Activated T-cell treated with anti-CD3 and anti-CD28 coated beads for 4 hours (primary cell): Measurements from ENCODE around the gene HTRA3.

ENCODE experiments used
- DNase-seq: peaks from one replicate; pipeline ENCODE4 v3.0.0-alpha.2; 2020

HTRA3 gene

DNA sequence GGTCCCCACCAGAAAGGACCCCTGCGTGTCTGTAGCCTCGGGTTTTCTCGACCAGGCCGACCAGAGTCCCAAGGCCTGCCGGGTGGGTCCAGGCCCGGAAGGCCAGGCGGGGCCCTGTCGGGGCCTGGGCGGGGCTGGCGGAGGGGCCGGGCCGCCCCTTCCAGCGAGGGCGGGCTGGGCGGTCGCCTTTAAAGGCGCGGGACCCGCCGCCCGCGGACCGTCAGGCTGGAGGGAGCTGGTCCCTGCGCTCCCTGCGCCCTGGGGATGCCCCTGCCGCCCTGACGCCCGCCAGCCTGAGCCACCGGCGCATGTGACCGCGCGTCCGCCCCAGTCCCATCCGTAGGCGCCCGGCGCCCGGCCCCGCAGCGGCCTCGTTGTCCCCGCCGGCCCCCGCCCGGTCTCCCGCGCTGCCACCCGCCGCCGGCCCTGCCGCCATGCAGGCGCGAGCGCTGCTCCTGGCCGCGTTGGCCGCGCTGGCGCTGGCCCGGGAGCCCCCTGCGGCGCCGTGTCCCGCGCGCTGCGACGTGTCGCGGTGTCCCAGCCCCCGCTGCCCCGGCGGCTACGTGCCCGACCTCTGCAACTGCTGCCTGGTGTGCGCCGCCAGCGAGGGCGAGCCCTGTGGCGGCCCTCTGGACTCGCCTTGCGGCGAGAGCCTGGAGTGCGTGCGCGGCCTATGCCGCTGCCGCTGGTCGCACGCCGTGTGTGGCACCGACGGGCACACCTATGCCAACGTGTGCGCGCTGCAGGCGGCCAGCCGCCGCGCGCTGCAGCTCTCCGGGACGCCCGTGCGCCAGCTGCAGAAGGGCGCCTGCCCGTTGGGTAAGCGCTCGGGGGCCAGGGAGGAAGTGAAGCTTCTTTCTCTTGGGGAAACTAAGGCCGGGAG, at the start of gene HTRA3:
HTRA3 (plus strand) TSS at position 220 of the 883 bp plus-strand sequence; CDS start at position 435, 215 bp downstream.
- DNase-seq, result no peak

- DNase-seq, result no peak
These were observed 48.7 kb upstream of the HTRA3 start for GRCh38 chr4:8220661-8221450.

GRCh38 chr4:8221476-8221875, 48.1 kb upstream of the HTRA3 start:
- no peak for DNase-seq

- DNase-seq, result no peak
These were observed 47.6 kb upstream of the HTRA3 start for GRCh38 chr4:8221985-8222384.

DNA sequence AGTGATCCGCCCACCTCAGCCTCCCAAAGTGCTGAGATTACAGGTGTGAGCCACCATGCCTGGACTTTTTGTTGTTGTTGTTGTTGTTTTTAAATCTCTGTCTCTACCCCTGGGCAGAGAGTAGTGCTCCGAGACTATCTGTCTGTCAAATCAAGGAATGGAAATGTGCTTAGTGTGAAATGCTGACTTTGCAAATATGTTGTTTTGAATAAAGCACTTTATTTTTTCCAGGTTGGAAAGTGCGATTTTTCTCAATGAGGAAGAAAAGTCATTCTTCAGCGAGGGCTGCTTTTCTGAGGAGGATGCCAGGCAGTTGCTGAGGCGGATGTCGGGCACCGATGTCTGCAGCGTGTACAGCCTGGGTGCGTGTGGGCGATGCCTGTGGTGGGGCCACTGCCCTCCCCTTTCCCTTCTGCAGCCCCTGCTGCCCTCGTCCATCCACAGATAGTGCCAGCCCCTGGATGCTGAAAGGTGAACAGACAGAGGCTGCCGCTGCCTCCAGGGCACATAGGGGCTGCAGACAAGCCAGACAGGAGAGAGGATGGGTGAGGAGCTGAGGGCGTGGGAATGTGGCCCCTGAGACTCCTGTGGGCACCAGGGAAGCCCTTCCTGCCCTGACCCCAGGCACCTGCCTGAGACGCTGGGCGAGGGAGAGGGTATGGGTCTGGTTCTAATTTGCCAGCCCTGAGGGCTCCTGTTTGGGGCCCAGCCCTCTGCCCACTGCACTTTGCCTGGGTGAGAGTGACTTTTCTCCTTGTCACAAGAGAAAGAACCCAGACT, 46.8 kb upstream of the HTRA3 start:
- DNase-seq, result no peak

DNA sequence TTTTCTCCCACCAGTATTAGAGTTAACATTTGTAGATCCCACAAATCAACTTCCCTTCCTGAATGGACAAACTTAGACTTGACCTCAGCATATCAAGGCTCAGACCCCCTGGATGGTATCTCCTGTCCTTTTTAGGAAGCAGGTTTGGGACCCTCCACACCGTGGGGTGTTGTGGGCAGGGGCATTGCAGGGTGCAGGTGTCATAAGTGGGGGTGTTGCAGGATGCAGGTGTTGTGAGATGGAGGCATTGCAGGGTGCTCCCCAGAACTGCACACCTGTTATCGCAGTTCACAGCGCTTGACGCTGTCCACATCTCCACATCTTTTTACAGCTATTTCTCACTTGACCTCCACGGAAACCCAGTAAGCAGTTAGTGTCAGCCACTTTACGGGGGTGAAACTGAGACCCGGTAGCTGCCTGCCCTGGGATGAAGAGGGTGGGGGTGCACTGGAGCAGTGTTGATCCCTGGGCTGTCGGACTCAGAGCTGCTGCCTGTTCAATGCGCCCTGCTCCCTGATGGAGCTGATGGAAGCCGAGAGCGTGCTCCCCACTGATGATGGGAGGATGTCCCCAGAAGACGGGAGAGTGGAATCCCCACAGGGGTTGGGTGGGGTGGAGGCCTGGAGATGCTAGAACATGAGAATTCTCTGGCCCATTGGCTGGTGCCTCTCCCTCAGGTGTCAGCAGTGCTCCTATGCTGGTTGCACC, 45.1 kb upstream of the HTRA3 start:
- no peak for DNase-seq

- DNase-seq, result no peak
These were observed 44.5 kb upstream of the HTRA3 start for GRCh38 chr4:8224975-8225625.

DNA sequence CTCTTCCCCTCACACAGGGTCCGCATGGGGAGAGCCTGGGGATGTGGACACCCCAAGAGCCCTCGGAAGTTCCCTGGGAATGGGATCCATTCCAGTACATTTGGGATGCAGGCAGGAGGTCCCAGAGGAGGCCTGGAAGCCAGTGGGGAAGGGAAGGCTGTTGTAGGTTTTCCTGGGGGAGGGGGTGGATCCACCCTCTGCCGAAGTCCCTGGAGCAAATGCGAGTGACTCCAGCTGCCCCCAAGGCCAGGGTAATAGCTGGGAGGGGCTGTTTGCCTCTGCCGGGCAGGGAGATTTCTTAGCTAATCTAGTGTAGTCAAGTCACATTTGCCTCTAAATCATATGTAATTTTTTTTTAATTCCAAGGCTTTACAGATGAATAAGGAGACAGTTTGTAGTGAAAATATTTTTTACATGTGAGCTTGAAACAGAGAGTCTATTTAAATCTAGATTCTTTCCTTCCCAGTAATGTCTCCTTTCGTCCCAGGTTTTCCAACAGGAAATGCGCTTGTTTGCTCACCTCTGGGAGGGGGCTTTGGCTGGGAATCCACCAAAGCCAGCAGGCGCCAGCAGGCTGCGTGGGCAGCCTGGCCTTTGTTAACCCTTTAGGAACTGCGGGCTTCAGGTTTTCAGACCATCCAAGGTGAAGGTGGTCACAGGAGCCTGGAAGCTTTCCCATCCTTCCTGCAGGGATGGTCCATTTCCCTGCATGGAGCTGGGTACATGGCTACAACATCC, 43.7 kb upstream of the HTRA3 start:
- no peak for DNase-seq

DNA sequence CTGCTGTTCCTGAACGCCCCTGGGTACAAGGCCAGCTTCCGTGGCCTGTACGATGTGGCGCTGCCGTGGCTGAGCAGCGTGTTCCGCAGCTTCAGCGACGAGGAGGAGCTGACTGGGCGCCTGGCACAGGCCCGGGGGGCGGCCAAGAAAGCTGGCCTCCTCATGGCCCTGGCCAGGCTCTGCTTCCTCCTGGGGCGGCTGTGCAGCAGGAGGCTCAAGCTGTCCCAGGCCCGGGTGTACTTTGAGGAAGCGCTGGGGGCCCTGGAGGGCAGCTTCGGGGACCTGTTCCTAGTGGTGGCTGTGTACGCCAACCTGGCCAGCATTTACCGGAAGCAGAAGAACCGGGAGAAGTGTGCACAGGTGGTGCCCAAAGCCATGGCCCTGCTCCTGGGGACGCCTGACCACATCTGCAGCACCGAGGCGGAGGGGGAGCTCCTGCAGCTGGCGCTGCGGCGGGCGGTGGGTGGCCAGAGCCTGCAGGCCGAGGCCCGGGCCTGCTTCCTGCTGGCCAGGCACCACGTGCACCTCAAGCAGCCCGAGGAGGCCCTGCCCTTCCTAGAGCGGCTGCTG, 42.3 kb upstream of the HTRA3 start:
- DNase-seq, result no peak

DNA sequence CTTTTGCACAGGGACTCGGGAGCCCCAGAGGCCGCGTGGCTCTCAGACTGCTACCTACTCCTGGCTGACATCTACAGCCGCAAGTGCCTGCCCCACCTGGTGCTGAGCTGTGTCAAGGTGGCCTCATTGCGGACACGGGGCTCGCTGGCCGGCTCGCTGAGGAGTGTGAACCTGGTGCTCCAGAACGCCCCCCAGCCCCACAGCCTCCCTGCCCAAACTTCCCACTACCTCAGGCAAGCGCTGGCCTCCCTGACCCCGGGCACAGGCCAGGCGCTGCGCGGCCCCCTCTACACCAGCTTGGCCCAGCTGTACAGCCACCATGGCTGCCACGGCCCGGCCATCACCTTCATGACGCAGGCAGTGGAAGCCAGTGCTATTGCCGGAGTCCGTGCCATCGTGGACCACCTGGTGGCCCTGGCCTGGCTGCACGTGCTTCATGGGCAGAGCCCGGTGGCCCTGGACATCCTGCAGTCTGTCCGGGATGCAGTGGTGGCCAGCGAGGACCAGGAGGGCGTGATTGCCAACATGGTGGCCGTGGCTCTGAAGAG, 41.7 kb upstream of the HTRA3 start:
- no peak for DNase-seq

DNA sequence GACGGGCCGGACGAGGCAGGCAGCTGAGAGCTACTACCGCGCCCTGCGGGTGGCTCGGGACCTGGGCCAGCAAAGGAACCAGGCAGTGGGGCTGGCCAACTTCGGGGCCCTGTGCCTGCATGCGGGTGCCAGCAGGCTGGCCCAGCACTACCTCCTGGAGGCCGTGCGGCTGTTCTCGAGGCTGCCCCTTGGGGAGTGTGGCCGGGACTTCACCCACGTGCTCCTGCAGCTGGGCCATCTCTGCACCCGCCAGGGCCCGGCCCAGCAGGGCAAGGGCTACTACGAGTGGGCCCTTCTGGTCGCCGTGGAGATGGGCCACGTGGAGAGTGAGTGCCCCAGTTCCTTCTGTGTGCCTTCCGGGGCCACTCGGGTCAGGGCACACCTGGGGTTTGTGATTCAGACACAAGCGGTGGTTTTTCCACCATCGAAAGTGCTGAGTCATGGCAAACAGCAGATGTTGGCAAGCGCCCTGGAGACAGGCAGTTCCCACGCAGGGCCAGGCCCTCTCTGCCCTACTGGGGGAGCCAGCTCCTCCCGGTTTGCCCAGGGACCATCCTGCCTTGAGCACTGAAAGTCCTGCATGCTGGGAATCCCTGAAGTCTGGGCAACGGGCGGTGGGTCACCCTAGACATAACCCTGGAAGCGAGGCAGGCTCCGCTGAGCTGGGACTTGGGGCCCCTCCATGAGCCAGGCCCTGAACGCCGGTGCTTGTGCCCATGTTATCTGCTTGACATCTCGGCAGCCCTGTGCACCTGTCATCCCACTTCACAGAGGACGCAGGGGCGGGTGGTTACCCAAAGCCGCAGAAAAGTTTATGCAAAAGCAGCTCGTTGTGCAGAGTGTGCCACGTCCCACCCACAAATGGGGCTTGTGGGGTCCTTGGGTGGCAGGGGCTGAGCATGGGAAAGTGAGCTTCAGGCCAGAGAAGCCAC, 41.0 kb upstream of the HTRA3 start:
- peak; percentile 75 for DNase-seq

DNA sequence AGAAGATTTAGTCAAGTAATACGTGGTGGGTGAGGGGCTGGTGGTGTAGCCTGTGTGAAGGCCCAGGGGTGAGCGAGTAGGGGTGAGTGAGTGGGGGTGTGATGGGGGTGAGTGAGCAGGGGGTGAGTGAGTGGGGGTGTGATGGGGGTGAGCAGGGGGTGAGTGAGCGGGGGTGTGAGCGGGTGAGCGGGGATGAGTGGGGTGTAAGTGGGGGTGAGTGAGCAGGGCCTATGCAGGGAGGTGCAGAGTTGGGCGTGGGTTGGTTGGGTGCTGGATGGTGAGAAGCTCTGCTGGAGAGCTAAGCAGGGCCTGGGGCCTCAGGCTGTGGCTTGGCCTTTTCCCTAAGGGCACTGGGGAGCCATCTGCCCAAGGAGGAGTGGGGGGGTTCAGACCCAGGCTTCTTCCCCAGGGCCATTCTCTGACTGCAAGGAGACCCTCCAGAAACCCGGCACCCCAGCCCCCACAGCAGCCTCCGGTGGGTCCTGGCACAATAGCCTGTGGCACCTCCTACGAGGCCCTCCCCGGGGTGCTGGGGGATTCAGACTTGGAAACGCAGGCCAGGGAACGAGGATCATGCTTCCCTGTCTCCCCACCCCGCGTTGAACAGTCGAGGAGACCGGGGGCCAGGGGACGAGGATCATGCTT, 40.1 kb upstream of the HTRA3 start:
- DNase-seq, result peak; percentile 24

DNA sequence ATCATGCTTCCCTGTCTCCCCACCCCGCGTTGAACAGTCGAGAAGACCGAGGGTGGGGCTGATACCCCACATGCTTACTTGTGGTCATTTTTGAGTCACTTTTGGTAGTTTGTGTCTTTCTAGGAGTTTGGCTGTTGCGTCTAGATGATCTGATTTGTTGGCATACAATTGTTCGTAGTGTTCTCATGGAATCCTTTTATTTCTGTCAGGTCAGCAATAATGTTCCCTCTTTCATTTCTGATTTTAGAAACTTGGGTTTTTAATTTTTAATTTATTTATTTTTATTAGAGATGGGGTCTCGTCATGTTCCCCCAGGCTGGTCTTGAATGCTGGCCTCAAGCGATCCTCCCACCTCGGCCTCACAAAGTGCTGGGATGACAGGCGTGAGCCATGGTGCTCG, 39.5 kb upstream of the HTRA3 start:
- DNase-seq, result no peak

DNA sequence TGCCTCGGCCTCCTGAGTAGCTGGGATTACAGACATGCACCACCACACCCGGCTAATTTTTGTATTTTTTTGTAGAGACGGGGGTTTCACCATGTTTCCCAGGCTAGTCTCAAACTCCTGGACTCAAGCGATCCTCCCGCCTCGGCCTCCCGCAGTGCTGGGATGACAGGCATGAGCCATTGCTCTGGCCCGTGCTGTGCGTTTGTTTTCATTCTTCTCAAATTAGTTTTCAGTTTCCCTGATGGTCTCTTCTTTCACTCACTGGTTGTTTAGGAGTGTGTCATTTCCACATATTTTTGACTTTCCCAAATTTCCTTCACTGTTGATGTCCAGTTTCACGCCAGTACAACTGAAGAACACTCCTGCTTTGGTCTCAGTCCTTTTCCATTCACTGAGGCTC, 38.7 kb upstream of the HTRA3 start:
- DNase-seq, result no peak

- no peak for DNase-seq
These were observed 38.0 kb upstream of the HTRA3 start for GRCh38 chr4:8231551-8232049.

- no peak for DNase-seq
These were observed 36.8 kb upstream of the HTRA3 start for GRCh38 chr4:8232748-8233147.

DNA sequence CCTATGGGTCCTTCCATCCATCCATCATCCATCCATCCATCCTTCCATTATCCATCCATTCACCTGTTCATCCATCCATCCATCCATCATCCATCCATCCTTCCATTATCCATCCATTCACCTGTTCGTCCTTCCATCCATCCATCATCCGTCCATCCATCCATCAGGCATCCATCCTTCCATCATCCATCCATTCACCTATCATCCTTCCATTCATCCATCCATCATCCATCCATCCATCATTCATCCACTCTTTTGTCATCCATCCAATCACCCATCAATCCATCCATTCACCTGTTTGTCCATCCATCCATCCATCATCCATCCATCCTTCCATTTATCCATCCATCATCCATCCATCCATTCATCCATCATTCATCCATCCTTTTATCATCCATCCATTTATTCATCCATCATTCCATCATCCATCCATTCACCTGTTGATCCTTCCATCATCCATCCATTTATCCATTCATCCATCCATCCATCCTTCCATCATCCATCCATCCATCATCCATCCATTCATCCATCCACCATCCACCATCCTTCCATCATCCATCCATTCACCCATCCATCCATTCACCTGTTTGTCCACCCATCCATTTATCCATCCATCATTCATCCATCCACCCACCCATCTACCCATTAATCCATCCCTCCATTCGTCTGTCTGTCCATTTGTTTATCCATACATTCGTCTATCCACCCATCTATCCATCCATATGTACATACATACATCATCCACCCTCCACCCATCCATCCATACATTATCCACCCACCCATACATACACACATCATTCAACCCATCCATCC, 35.7 kb upstream of the HTRA3 start:
- DNase-seq, result no peak

GRCh38 chr4:8234715-8235114, 34.8 kb upstream of the HTRA3 start:
- DNase-seq, result no peak
